Activated CD4-positive, alpha-beta T cell treated with anti-CD3 and anti-CD28 coated beads, Interleukin-2, amount 10 ng/mL, durations not matched to agents 24 days and 14 days (primary cell): ENCODE measurements around the gene ZNF747. TPM values are rescaled to one million over a fixed set of nuclear protein-coding genes. Genes with fewer than 3 reads are reported as not detected.

ENCODE experiments used
- DNase-seq: peaks from one replicate; pipeline ENCODE4 v3.0.0; 2022
- H3K27ac Mint-ChIP-seq: one replicate; pipeline ENCODE4 v1.8.0; 2022; ENCODE audit warnings: mild to moderate bottlenecking, mixed read lengths
- H3K27me3 Mint-ChIP-seq: one replicate; pipeline ENCODE4 v1.8.0; 2022; ENCODE audit warnings: mixed read lengths
- H3K36me3 Mint-ChIP-seq: one replicate; pipeline ENCODE4 v1.8.0; 2022; ENCODE audit warnings: low read depth, mild to moderate bottlenecking, mixed read lengths
- H3K4me1 Mint-ChIP-seq: one replicate; pipeline ENCODE4 v1.8.0; 2021; ENCODE audit warnings: mixed read lengths
- H3K4me3 Mint-ChIP-seq: one replicate; pipeline ENCODE4 v1.8.0; 2022; ENCODE audit warnings: mild to moderate bottlenecking, moderate library complexity, mixed read lengths
- H3K9me3 Mint-ChIP-seq: one replicate; pipeline ENCODE4 v1.8.0; 2021; ENCODE audit warnings: mixed read lengths
- intact Hi-C: fragments of 100-400 bp; cut with micrococcal nuclease; formaldehyde crosslinking; loops from one replicate; pipeline ENCODE4 v1.15.1; 2023
- total RNA-seq: library from RNA; stranded (reverse); gene quantifications from 2 replicates; pipeline ENCODE4 v1.2.3, GENCODE V29; 2022

ZNF747 gene
- total RNA-seq, 1 donor from 2014 or later: 10.5 TPM

DNA sequence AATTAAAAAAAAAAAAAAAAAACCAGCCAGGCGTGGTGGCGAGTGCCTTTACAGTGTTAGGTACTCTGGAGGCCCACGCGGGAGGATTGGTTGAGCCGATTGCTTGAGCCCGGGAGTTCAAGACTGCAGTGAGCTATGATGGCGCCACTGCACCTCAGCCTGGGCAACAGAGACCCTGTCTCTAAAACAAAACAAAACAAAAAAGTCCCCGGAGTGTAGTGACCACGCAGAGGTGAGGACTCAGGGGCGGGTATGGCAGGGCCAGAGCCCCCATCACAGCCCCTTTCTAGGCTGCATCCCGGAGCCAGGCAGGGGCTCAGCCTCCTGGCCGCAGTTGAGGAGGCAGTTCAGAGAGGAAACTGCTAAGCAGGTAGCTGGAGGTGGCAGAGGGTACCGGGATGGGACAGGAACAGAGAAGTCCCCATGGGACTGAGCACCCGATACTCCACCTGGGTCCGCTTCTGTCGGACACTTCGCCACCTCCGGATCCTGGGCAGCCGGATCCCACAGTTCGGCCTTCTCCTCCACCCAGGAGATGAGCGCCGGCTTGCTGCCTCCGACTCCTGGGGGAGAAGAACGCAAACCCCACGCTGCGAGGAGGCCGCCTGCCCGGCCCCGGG is 800 bp downstream of the ZNF747 start:
- no peak for DNase-seq
- Mint-ChIP-seq H3K4me3 (peak overlapping the region; percentile 88), H3K4me1 (peaks cover 33% of the 10 kb centered on the region), H3K36me3 (peaks cover 39% of the 10 kb centered on the region), H3K9me3 (no peaks in the 10 kb centered on the region), H3K27ac (peak overlapping the region; percentile 97), H3K27me3 (no peaks in the 10 kb centered on the region)
- intact Hi-C loops: loop anchor here (1.0 to 2.0 kb wide), 4 partner anchors 17 to 125 kb away; partner anchors contain the start of genes DCTPP1, FBRS and ITGAL

DNA sequence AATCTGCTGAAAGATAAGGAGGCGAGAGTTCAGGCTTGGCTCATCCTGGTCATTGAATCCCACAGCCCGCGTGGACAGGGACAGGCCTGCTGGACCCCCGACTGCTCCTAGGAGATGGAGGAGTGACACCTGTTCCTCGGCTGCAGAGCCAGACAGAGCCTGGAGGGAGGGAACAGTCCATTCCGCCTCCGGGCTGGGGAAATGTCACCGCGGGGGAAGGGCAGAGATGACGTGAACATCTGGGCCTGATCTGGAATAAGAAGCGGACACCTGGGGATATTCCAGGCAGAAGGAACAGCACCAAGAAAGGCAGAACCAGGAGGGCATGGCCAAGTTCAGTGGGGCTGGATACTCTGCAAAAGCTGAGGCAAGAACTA is 1.5 kb downstream of the ZNF747 start:
- Mint-ChIP-seq H3K4me1 (peaks cover 33% of the 10 kb centered on the region), H3K4me3 (peak overlapping the region; percentile 88)

DNA sequence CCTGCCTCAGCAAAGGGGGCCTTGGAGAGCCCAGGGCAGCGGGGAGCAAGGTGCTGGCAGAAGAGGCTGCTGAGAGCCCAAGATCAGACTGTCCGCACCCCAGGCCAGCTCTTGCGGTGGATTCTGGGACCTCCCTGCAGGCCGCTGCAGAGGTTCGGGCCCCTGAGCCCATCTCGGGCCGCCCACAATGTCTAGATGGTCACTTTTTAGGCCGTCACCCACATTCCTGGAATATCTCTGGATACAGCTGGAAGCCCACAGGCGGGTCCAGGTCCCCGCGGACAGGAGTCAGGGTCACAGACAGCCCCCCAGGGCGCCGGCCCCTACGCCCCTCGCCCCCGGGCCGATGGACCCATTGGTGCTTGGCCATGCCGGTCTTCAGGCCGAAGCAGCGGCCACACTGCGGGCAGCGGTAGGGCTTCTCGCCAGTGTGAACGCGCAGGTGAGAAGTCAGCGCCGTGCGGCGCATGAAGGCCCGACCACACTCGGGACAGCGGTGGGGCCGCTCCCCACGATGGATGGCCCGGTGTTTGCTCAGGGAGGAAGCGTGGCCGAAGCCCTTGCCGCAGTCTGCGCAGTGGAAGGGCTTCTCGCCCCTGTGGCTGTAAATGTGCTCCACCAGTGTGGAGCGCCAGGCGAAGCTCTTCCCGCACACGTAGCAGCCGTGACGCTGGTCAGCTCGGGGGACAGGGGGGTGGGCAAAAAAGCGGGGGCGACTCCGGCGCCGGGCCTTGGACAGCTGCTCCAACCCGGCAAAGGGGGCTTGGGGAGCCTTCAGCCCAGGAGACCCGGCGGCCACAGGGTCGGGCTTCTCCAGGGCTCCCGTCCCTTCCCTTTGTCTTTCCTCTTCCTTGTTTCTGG is 2.1 kb downstream of the ZNF747 start:
- intact Hi-C loops: no loop called here
- Mint-ChIP-seq H3K4me3 (peak overlapping the region; percentile 88), H3K27me3 (no peaks in the 10 kb centered on the region), H3K9me3 (no peaks in the 10 kb centered on the region), H3K36me3 (peaks cover 39% of the 10 kb centered on the region), H3K27ac (peak overlapping the region; percentile 83), H3K4me1 (peaks cover 38% of the 10 kb centered on the region)
- DNase-seq: no peak

More for the DNA sequence above, 1.5 kb downstream of the ZNF747 start:
- no peak for DNase-seq
- peaks cover 39% of the 10 kb centered on the region for H3K36me3 Mint-ChIP-seq
- intact Hi-C loops: no loop called here
- H3K27me3 Mint-ChIP-seq: no peaks in the 10 kb centered on the region
- peak overlapping the region; percentile 83 for H3K27ac Mint-ChIP-seq
- no peaks in the 10 kb centered on the region for H3K9me3 Mint-ChIP-seq

DNA sequence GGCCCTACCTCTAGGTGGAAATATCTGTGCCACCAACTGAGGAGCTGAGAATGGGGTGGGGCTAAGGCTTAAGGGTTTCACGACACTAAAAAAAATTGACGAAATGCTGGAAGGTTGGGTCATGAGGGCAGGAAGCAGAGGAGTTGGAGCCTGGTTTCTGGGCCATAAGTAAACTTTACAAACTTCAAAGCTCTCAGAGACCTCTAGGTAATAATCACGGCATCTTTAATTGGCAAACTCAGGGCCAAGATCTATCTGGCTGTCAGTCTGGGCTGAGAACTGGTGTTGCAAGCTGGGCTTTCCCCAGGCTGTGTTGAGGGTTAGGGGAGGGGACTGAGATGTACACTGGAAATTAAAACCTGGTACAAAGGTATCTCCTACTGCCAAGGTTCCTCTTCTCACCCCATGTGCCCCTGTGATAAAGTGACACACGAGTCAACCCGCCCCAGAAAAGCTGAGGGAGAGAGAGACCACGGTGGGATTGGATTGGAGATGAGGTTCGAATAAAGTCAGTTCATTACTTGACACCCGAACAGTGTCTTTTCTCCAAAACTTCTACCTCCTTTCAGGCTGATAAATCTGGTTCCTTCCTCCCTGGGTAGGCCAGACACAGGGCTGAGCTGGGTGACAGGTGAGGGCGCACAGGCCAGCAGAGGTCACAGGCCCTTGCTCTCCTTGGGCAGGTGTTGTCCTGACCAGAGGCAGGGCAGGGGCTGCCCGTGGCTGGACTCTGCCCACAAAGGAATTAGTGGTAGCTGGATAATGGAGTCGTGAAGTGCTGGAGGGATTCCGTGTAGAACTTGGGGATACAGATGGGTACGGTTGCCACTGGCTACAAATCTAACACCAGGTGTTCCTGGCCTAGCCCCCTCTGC is 4.3 kb downstream of the ZNF747 start:
- H3K4me3 Mint-ChIP-seq: peak overlapping the region; percentile 10
- H3K4me1 Mint-ChIP-seq: peaks cover 32% of the 10 kb centered on the region
- no peak for DNase-seq
- intact Hi-C loops: no loop called here
- H3K36me3 Mint-ChIP-seq: peaks cover 25% of the 10 kb centered on the region
- no peaks in the 10 kb centered on the region for H3K27me3 Mint-ChIP-seq
- H3K9me3 Mint-ChIP-seq: no peaks in the 10 kb centered on the region
- no peak overlapping the region for H3K27ac Mint-ChIP-seq

DNA sequence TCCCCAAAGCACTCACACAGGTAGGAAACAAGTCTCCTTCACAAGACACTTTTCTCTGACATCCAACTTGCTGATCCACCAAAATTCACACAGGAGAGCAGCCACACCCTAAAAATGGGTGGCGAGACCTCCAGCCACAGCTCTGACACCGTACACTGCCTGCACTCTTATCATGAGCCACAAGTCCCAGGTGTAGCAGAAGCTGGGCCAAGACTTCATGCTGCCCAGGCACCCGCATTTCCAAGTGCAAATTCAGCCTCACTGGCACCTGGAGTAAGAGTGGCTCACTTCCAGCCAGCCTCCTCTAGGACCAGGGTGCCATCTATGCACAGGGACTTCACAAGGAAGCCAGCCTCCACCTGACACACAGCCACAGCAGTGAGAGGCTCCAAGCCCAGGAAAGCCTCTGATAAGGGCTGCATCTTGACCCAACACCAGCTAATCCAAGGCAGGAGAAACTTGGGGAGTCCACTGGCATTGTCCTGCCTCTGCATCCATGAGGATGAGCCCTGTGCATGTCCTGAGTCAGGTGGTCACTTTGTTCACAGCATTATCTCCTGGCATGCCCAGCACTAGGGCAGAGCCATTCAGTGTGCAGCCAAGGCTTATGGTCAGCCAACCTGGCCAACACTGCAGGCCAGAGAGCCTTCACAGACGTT is 5.7 kb downstream of the ZNF747 start:
- no peak for DNase-seq
- Mint-ChIP-seq H3K27me3 (no peaks in the 10 kb centered on the region), H3K27ac (no peak overlapping the region), H3K4me3 (no peak overlapping the region), H3K4me1 (peaks cover 27% of the 10 kb centered on the region), H3K9me3 (no peaks in the 10 kb centered on the region), H3K36me3 (peaks cover 20% of the 10 kb centered on the region)
- intact Hi-C loops: loop anchor here (5.0 kb wide), 1 partner anchor 157 kb away; the partner anchor contains the start of genes MYL11 and TBC1D10B

DNA sequence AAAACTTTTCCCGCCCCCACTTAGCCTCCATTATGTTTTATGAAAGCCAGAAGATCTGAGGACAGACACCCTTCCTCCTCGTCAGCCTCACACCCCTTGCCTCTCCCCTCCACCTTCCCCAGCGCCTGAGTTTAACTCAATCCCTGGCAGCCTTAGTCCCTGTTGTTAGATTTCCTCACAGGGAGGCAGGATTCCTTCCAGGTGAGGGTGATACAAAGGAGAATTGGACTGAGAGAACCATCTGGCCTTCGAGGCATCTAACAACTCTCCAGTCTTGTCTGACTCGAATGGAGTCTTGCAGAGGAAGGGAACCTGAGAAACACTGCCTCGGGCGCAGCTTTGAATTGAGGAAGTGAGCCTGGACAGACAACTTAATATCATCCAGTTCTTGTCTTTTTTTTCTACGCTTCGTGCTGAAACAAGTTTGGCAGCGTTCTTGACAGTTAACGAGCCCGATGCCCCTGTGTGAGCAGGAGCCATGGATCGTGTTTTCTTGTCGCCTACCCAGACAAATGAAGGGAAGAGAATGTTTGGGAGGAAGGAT is 7.0 kb downstream of the ZNF747 start:
- Mint-ChIP-seq H3K27ac (peak overlapping the region; percentile 81), H3K4me1 (peaks cover 23% of the 10 kb centered on the region), H3K9me3 (no peaks in the 10 kb centered on the region), H3K4me3 (peak overlapping the region; percentile 81), H3K36me3 (peaks cover 15% of the 10 kb centered on the region), H3K27me3 (no peaks in the 10 kb centered on the region)
- intact Hi-C loops: loop anchor here (1.0 to 5.0 kb wide), 7 partner anchors 8 to 155 kb away; partner anchors contain the start of genes DCTPP1, FBRS, ITGAL and MYL11
- DNase-seq: no peak

DNA sequence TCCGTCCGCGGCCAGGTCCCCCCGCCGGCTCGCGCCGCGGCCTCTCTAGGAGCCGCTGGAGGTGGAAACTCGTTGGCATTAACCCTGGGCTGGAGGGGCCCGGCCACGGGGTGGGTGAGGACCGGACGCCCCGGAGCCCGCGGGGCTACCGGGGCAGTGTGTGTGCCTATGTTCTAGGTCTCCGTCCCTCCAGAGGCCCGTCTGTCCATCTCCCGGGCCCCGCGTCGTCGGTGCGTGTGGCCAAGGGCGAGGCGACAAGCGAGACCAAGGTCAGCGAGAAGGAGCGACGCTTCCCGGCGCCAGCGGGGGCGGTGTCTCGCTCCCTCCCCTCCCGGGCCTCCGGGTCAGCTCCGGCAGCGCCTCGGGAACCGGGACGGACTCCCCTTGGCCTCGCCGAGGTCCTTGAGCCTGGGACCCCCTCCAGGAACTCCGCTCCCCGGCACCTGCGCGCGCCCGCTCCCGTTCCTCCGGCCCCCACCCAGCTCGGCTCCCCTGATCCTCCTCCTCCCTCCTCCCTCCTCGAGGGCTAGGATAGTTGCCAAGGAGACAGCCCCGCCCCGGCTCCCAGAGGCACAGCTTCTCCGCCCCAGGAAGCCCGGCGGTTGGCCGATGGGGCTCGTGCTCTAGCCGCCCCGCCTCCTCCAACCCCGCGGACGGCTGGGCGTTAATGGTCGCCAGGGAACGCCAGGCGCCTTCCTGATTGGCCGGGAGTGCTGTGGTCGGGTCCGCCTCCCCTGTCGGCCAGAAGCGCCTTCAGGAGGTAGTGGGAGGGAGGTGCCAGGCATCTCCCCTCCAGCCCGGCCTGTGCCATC is 7.6 kb downstream of the ZNF747 start:
- H3K4me1 Mint-ChIP-seq: peaks cover 26% of the 10 kb centered on the region
- peak overlapping the region; percentile 81 for H3K27ac Mint-ChIP-seq
- H3K27me3 Mint-ChIP-seq: no peaks in the 10 kb centered on the region
- no peaks in the 10 kb centered on the region for H3K9me3 Mint-ChIP-seq
- peak overlapping the region; percentile 81 for H3K4me3 Mint-ChIP-seq
- DNase-seq: peak; percentile 98
- intact Hi-C loops: loop anchor here (1.0 to 5.0 kb wide), 7 partner anchors 8 to 155 kb away; partner anchors contain the start of genes DCTPP1, FBRS, ITGAL and MYL11
- peaks cover 19% of the 10 kb centered on the region for H3K36me3 Mint-ChIP-seq

DNA sequence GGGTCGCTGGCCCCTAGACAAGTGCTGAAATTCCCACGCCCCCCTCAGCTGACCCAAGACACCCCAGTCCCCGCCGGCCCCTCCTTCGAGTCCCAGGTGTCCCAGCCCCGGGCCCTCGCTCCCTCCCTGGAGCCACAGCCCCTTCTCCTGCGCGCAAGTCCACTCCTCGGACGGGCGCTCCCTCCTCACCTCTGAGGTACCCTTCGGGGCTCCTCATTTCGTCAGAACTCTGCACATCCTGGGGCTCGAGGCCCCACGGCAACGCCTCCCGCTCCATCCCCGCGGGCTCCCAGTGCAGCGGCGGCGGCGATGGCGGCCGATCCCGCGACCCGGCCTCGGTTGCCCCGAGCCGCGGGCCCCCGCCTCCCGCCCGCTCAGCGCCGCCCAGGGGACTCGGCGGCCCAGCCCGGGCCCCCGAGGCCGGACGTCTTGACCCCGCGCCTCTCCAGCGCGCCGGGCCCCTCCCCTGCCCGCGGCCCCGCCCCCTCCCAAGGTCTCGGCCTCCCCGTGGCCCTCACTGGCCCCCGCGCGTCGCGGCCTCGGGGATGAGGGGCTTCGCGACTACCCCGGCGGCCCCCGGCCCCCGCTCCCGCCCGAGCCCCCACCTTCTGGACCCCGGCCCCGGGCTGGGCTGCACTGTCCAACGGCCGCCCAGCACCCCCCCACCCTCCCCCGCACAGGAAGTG is 8.4 kb downstream of the ZNF747 start, which contains the start of gene ZNF768:
ZNF768 (minus strand) TSS at position 430 of the 686 bp plus-strand sequence; CDS start at position 277, 153 bp downstream.
- intact Hi-C loops: loop anchor here (2.0 to 5.0 kb wide), 3 partner anchors 43 to 154 kb away; partner anchors contain the start of genes ITGAL, MYL11 and TBC1D10B
- H3K9me3 Mint-ChIP-seq: no peaks in the 10 kb centered on the region
- H3K27me3 Mint-ChIP-seq: no peaks in the 10 kb centered on the region
- H3K4me1 Mint-ChIP-seq: peaks cover 26% of the 10 kb centered on the region
- H3K27ac Mint-ChIP-seq: peak within 1 kb of the TSS; percentile 81
- peak within 1 kb of the TSS; percentile 83 for H3K4me3 Mint-ChIP-seq
- H3K36me3 Mint-ChIP-seq: peaks cover 18% of the 10 kb centered on the region
- DNase-seq: peak; percentile 81

DNA sequence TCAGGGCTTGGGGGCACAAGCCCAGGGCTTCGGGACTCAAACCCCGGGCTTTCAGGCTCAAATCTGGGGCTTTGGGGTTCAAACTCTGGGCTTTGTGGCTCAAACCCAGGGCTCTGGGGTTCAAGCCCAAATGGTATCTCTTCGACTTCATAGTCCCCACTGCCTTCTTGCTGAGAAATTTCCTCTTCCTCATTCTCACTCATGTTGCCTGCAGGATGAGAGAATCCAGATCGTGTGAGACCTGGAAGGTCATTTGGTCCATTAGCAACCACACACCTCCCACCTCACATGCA is 8.9 kb downstream of the ZNF747 start:
- intact Hi-C loops: loop anchor here (2.0 to 5.0 kb wide), 3 partner anchors 43 to 153 kb away; partner anchors contain the start of genes ITGAL, MYL11 and TBC1D10B
- Mint-ChIP-seq H3K4me1 (peaks cover 25% of the 10 kb centered on the region), H3K4me3 (peak overlapping the region; percentile 83), H3K27me3 (no peaks in the 10 kb centered on the region), H3K27ac (peak overlapping the region; percentile 67), H3K9me3 (no peaks in the 10 kb centered on the region), H3K36me3 (peaks cover 13% of the 10 kb centered on the region)
- no peak for DNase-seq

DNA sequence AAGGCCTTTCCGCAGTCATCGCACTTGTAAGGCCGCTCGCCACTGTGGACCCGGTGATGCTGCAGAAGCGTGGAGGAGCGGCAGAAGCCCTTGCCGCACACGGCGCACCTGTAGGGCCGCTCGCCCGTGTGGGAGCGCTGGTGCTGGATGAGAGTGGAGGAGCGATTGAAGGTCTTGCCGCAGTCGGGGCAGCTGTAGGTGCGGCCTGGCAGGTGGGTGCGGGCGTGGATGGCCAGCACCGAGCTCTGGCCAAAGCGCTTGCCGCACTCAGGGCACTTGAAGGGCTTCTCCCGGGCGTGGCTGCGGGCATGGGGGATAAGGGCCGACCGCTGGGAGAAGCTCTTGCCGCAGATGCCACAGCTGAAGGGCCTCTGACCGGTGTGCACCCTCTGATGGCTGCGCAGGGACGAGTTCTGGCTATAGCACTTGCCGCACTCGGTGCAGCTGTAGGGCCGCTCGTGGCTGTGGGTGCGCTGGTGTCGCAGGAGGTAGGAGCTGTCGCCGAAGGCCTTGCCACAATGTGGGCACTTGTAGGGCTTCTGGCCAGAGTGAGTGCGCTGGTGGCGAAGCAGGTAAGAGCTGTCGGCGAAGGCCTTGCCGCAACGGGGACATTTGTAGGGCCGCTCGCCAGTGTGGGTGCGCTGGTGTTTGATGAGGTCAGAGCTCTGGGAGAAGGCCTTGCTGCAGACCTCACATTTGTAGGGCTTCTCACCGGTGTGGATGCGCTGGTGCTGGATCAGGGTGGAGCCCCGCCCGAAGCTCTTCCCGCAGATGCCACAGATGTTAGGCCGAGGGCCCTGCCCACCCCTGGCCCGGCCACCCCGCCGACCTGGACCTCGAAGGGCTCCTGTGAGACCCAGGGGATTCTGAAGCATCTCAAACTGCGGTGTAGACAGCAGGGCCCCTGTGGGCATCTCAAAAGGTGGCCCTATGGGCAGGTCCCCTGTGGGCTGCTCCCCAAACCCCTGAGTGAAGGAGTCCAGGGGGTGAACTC is 9.8 kb downstream of the ZNF747 start:
- peaks cover 15% of the 10 kb centered on the region for H3K36me3 Mint-ChIP-seq
- H3K4me3 Mint-ChIP-seq: peak overlapping the region; percentile 53
- no peaks in the 10 kb centered on the region for H3K9me3 Mint-ChIP-seq
- H3K27me3 Mint-ChIP-seq: no peaks in the 10 kb centered on the region
- intact Hi-C loops: loop anchor here (5.0 kb wide), 1 partner anchor 153 kb away; the partner anchor contains the start of genes MYL11 and TBC1D10B
- peak; percentile 64 for DNase-seq
- peaks cover 17% of the 10 kb centered on the region for H3K4me1 Mint-ChIP-seq
- no peak overlapping the region for H3K27ac Mint-ChIP-seq
